HepG2 (cell line): Measurements from ENCODE around the gene ZMYND10. TPM values are rescaled to one million over a fixed set of nuclear protein-coding genes. Genes with fewer than 3 reads are reported as not detected.

Experiments
- ATAC-seq: fragments of 200-7000 bp; cut with Tn5 transposase; 3 replicates; pipeline ENCODE4 v1.9.1; 2020; ENCODE audit warnings: mild to moderate bottlenecking, moderate library complexity
- BruUV-seq: library from RNA; stranded (reverse); fragments of 400-500 nt; replicated peaks from 2 replicates; lab custom pipeline; 2021; lab: Mats Ljungman, UMichigan
- CTCF ChIA-PET: fragments of 300-600 bp; formaldehyde crosslinking; extraction: SDS; loops from one replicate; lab custom pipeline; 2021; ENCODE audit warnings: low total read pairs, inconsistent platforms, low intra/inter-chr PET ratio; lab: Yijun Ruan, JAX
- POLR2A ChIA-PET: fragments of 350-600 bp; sonication (Branson Sonifier 250); formaldehyde crosslinking; loops from one replicate; lab custom pipeline; 2020; ENCODE audit warnings: antibody characterized with exemption, inconsistent platforms; lab: Yijun Ruan, JAX
- DNase-seq: peaks from one replicate; pipeline ENCODE4 v3.0.0-alpha.2; 2015; ENCODE audit warnings: low spot score
- FAIRE-seq: peaks from 3 replicates; lab custom pipeline; 2011; peaks lifted over from hg19 to GRCh38; lab: Jason Lieb, UNC
- H2AFZ ChIP-seq: one replicate; pipeline ENCODE4 v1.6.1; 2011; ENCODE audit warnings: low read length, inconsistent platforms
- H3K27ac ChIP-seq: fragments of 300-600 bp; 3 replicates; pipeline ENCODE4 v1.8.0; 2011; ENCODE audit warnings: mixed run types, mild to moderate bottlenecking, mixed read lengths, low read length, inconsistent platforms; ENCODE audit not compliant: insufficient read depth; ENCODE audit errors: extremely low read length
- H3K27me3 ChIP-seq, 2 experiments: fragments of 200-600 bp in 1 of 2; 2 replicates in 1 of 2; 3 replicates in 1 of 2; pipeline versions ENCODE4 v1.6.0 to v1.8.0; 2011; ENCODE audit warnings: low read length in 2 of 2, mild to moderate bottlenecking in 2 of 2, moderate library complexity in 2 of 2, inconsistent platforms in 1 of 2; ENCODE audit not compliant: insufficient read depth in 2 of 2, control insufficient read depth in 1 of 2
- H3K36me3 ChIP-seq, 2 experiments: fragments of 200-600 bp in 1 of 2; replicated peaks in 1 of 2; 2 replicates in 1 of 2; 3 replicates in 1 of 2; pipeline versions ENCODE4 v1.5.1 to v1.8.0; 2011; ENCODE audit warnings: low read length in 2 of 2, inconsistent platforms in 1 of 2; ENCODE audit not compliant: insufficient read depth in 2 of 2, control insufficient read depth in 1 of 2
- H3K4me1 ChIP-seq: 2 replicates; pipeline ENCODE4 v1.5.1; 2012; ENCODE audit warnings: low read length, inconsistent platforms; ENCODE audit not compliant: insufficient read depth
- H3K4me2 ChIP-seq: 2 replicates; pipeline ENCODE4 v1.6.0; 2011; ENCODE audit warnings: low read depth, low read length, inconsistent platforms
- H3K4me3 ChIP-seq, 3 experiments: fragments of 200-600 bp in 1 of 3; sonication (generic), shearing (Covaris generic) in 1 of 3; replicated peaks in 1 of 3; 2 replicates each; pipeline ENCODE4 v1.5.1; 2011 to 2016; ENCODE audit warnings: low read length in 3 of 3, inconsistent platforms in 2 of 3, low read depth in 2 of 3, mild to moderate bottlenecking in 2 of 3, control low read depth in 1 of 3, mixed read lengths in 1 of 3; ENCODE audit not compliant: insufficient read depth in 1 of 3
- H3K79me2 ChIP-seq: one replicate; pipeline ENCODE4 v1.6.1; 2011; ENCODE audit warnings: low read length, inconsistent platforms; ENCODE audit not compliant: insufficient read depth
- H3K9ac ChIP-seq: 2 replicates; pipeline ENCODE4 v1.6.0; 2011; ENCODE audit warnings: mild to moderate bottlenecking, low read depth, low read length, inconsistent platforms; ENCODE audit not compliant: insufficient read depth
- H3K9me3 ChIP-seq: 2 replicates; pipeline ENCODE4 v1.5.1; 2012; ENCODE audit warnings: mild to moderate bottlenecking, low read length
- H4K20me1 ChIP-seq: 2 replicates; pipeline ENCODE4 v1.6.0; 2011; ENCODE audit warnings: inconsistent platforms, mild to moderate bottlenecking, low read length, moderate library complexity; ENCODE audit not compliant: insufficient read depth
- HNRNPL ChIP-seq: fragments of 200-400 bp; formaldehyde crosslinking; IDR thresholded peaks from 2 replicates; pipeline ENCODE4 v1.6.1; 2017; ENCODE audit warnings: mild to moderate bottlenecking, low read depth, low read length
- MYC ChIP-seq: sonication (generic); formaldehyde crosslinking; IDR thresholded peaks from 2 replicates; pipeline ENCODE4 v1.9.0; 2021; ENCODE audit warnings: missing genetic modification reagents, borderline replicate concordance
- PHF5A ChIP-seq: IDR thresholded peaks from one replicate; pipeline ENCODE4 v1.6.1; 2018; ENCODE audit warnings: low read depth, missing genetic modification reagents; ENCODE audit not compliant: unreplicated experiment
- SMARCE1 ChIP-seq: fragments of 450-650 bp; IDR thresholded peaks from 2 replicates; pipeline ENCODE4 v1.6.1; 2017; ENCODE audit warnings: borderline replicate concordance
- TAF1 ChIP-seq: sonication (generic); formaldehyde crosslinking; IDR thresholded peaks from 2 replicates; pipeline ENCODE4 v1.4.0; 2020; ENCODE audit warnings: missing genetic modification reagents
- TBX2 ChIP-seq: sonication (generic); formaldehyde crosslinking; IDR thresholded peaks from 2 replicates; pipeline ENCODE4 v1.5.0; 2020; ENCODE audit warnings: missing genetic modification reagents, mild to moderate bottlenecking, borderline replicate concordance
- YEATS4 ChIP-seq: sonication (generic); formaldehyde crosslinking; IDR thresholded peaks from 2 replicates; pipeline ENCODE4 v1.4.0; 2020; ENCODE audit warnings: missing genetic modification reagents, borderline replicate concordance
- ZEB1 ChIP-seq: IDR thresholded peaks from 2 replicates; pipeline ENCODE4 v1.6.1; 2012; ENCODE audit warnings: mild to moderate bottlenecking, low read depth, inconsistent platforms; ENCODE audit not compliant: insufficient replicate concordance
- ZNF274 ChIP-seq: sonication (generic); formaldehyde crosslinking; IDR thresholded peaks from 2 replicates; pipeline ENCODE4 v1.5.1; 2020; ENCODE audit warnings: mild to moderate bottlenecking, missing genetic modification reagents
- ZNF430 ChIP-seq: sonication (generic); formaldehyde crosslinking; IDR thresholded peaks from 2 replicates; pipeline ENCODE4 v1.9.0; 2021; ENCODE audit warnings: mild to moderate bottlenecking, missing genetic modification reagents
- ZNF577 ChIP-seq: sonication (generic); formaldehyde crosslinking; IDR thresholded peaks from 2 replicates; pipeline ENCODE4 v1.4.0; 2020; ENCODE audit warnings: mild to moderate bottlenecking, low read depth, missing genetic modification reagents, borderline replicate concordance
- WGBS: methylation state at CpG from one replicate; pipeline ENCODE4 v1.1.6; 2017; ENCODE audit warnings: low lambda C conversion rate; 5-methylcytosine and 5-hydroxymethylcytosine counted together
- in situ Hi-C: cut with HindIII; loops from 2 replicates; pipeline ENCODE4 v1.10.0; 2017; ENCODE audit warnings: low pct_unique_long_range_greater_than_20kb; ENCODE audit not compliant: extremely low pct_ligation_motif_present
- intact Hi-C: fragments of 100-400 bp; cut with micrococcal nuclease; formaldehyde crosslinking; loops from one replicate; pipeline ENCODE4 v1.10.0; 2022; ENCODE audit not compliant: unreplicated experiment
- polyA plus RNA-seq, 8 experiments: library from polyadenylated mRNA; depleted of rRNA in 3 of 8; stranded (reverse) in 7 of 8; unstranded in 1 of 8; fragments of >200 nt; fragmentation: Illumina TruSeq in 4 of 8; extraction: Trizol in 4 of 8; gene quantifications; 2 replicates each; pipeline versions ENCODE4 v1.2.1 to v1.2.3, GENCODE V29; 2011 to 2016; ENCODE audit warnings: low read depth in 4 of 8, missing spikeins in 1 of 8, mixed read lengths in 1 of 8; ENCODE audit not compliant: insufficient read depth in 1 of 8
- total RNA-seq, 5 experiments: library from RNA; depleted of rRNA; stranded (reverse); fragments of >200 nt; fragmentation: Illumina TruSeq; extraction: Trizol; gene quantifications; 2 replicates each; pipeline ENCODE4 v1.2.3, GENCODE V29; 2016; ENCODE audit warnings: low read depth in 1 of 5
- TF ChIP-seq, protein P1 (sequence below), 2 experiments: sonication (generic) in 1 of 2; formaldehyde crosslinking in 1 of 2; IDR thresholded peaks; 2 replicates each; pipeline versions ENCODE4 v1.6.1 to v1.9.0; 2014 to 2022; ENCODE audit warnings: antibody characterized with exemption in 1 of 2, borderline replicate concordance in 1 of 2, inconsistent platforms in 1 of 2, low read depth in 1 of 2, missing genetic modification reagents in 1 of 2
- TF ChIP-seq, protein P2 (sequence below): sonication (generic); formaldehyde crosslinking; IDR thresholded peaks from 2 replicates; pipeline ENCODE4 v1.8.1; 2022; ENCODE audit warnings: low read depth, mild to moderate bottlenecking, missing genetic modification reagents

The ZMYND10 gene
- total and polyA plus RNA-seq, 2 of the 13 experiments (the other 11 are each of a cell fraction or from before 2014, with no cell fraction given) = 0.60 to 0.74 TPM

GRCh38 chr3:50321336-50322114, 24.0 kb downstream of the ZMYND10 start:
- under 1% methylated on average over 22 of the region's 59 CpGs for WGBS
- FAIRE-seq = peak; percentile 28
- Histone ChIP-seq H3K9ac (peak overlapping the region; percentile 99), H4K20me1 (no peaks in the 10 kb centered on the region), H3K4me3 (peak overlapping the region; percentile 81 to 91 (median 85); a peak in 5 of 6 replicates), H3K27ac (peak overlapping the region; percentile 100), H3K79me2 (peaks cover 25% of the 10 kb centered on the region), H3K4me2 (peak overlapping the region; percentile 94), H3K27me3 (no peaks in the 10 kb centered on the region; a peak in 1 of 5 replicates), H2AFZ (no peak overlapping the region), H3K4me1 (peaks cover 79% of the 10 kb centered on the region), H3K9me3 (no peaks in the 10 kb centered on the region), H3K36me3 (peaks cover 15 to 41% of the 10 kb centered on the region in 2 experiments)
- BruUV-seq = no TSS peak
- DNase-seq = peak; percentile 90
- CTCF ChIA-PET = interaction anchor here (0.9 to 2.3 kb wide), 3 partner anchors 18 to 94 kb away, joined by 3 to 15 read pairs (median 3); partner anchors contain the start of genes HYAL1, HYAL3 and NAA80
- intact Hi-C loops (loop anchor here (1.0 kb wide), 1 partner anchor 22 kb away; the partner anchor contains the start of genes HYAL3 and NAA80), in situ Hi-C loops (loop anchor here (5.0 kb wide), 1 partner anchor 59 kb away; no protein-coding TSS in a partner anchor)
- peak; percentile 73 for ATAC-seq
- POLR2A ChIA-PET = interaction anchor here (0.6 to 13.0 kb wide), 14 partner anchors 13 to 125 kb away, joined by 3 to 222 read pairs (median 8); partner anchors contain the start of genes GNAI2, HYAL1, HYAL3 and IFRD2
- TF ChIP-seq TBX2 (CRISPR knock-in tag) = peak; percentile 24; the same call in 1 of the 2 replicates
- no peak for TF ChIP-seq SMARCE1
- TF ChIP-seq ZNF274 (CRISPR knock-in tag) = 0 out of 2 replicates have a peak, but pooled peaks have one; percentile 26
- TF ChIP-seq ZNF577 (CRISPR knock-in tag) = no peak
- TF ChIP-seq TAF1 (CRISPR knock-in tag) = 0 out of 2 replicates have a peak, but pooled peaks have one; percentile 4
- TF ChIP-seq YEATS4 (CRISPR knock-in tag) = peak; percentile 60; the same call in 1 of the 2 replicates
- peak; percentile 15 for TF ChIP-seq PHF5A (CRISPR knock-in tag)
- peak; percentile 61; the same call in 1 of the 2 replicates for TF ChIP-seq ZNF430
- peak; percentile 87; the same call in 1 of the 2 replicates for TF ChIP-seq HNRNPL
- TF ChIP-seq, protein P1, sequence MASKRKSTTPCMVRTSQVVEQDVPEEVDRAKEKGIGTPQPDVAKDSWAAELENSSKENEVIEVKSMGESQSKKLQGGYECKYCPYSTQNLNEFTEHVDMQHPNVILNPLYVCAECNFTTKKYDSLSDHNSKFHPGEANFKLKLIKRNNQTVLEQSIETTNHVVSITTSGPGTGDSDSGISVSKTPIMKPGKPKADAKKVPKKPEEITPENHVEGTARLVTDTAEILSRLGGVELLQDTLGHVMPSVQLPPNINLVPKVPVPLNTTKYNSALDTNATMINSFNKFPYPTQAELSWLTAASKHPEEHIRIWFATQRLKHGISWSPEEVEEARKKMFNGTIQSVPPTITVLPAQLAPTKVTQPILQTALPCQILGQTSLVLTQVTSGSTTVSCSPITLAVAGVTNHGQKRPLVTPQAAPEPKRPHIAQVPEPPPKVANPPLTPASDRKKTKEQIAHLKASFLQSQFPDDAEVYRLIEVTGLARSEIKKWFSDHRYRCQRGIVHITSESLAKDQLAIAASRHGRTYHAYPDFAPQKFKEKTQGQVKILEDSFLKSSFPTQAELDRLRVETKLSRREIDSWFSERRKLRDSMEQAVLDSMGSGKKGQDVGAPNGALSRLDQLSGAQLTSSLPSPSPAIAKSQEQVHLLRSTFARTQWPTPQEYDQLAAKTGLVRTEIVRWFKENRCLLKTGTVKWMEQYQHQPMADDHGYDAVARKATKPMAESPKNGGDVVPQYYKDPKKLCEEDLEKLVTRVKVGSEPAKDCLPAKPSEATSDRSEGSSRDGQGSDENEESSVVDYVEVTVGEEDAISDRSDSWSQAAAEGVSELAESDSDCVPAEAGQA (IDR thresholded peaks at IDR 0.05; ENCODE audit: low read depth) = no peak
- TF ChIP-seq, protein P1 (CRISPR knock-in tag; IDR thresholded peaks at IDR 0.05; ENCODE audit: borderline replicate concordance) = peak; percentile 14; the same call in 1 of the 2 replicates
- peak; percentile 50 for TF ChIP-seq ZEB1
- TF ChIP-seq MYC (CRISPR knock-in tag) = peak; percentile 48; the same call in 1 of the 2 replicates
- TF ChIP-seq, protein P2, sequence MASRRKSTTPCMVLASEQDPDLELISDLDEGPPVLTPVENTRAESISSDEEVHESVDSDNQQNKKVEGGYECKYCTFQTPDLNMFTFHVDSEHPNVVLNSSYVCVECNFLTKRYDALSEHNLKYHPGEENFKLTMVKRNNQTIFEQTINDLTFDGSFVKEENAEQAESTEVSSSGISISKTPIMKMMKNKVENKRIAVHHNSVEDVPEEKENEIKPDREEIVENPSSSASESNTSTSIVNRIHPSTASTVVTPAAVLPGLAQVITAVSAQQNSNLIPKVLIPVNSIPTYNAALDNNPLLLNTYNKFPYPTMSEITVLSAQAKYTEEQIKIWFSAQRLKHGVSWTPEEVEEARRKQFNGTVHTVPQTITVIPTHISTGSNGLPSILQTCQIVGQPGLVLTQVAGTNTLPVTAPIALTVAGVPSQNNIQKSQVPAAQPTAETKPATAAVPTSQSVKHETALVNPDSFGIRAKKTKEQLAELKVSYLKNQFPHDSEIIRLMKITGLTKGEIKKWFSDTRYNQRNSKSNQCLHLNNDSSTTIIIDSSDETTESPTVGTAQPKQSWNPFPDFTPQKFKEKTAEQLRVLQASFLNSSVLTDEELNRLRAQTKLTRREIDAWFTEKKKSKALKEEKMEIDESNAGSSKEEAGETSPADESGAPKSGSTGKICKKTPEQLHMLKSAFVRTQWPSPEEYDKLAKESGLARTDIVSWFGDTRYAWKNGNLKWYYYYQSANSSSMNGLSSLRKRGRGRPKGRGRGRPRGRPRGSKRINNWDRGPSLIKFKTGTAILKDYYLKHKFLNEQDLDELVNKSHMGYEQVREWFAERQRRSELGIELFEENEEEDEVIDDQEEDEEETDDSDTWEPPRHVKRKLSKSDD (CRISPR knock-in tag) = peak; percentile 77
